ENCODE results near the gene AGTR1.

The AGTR1 gene

DNA sequence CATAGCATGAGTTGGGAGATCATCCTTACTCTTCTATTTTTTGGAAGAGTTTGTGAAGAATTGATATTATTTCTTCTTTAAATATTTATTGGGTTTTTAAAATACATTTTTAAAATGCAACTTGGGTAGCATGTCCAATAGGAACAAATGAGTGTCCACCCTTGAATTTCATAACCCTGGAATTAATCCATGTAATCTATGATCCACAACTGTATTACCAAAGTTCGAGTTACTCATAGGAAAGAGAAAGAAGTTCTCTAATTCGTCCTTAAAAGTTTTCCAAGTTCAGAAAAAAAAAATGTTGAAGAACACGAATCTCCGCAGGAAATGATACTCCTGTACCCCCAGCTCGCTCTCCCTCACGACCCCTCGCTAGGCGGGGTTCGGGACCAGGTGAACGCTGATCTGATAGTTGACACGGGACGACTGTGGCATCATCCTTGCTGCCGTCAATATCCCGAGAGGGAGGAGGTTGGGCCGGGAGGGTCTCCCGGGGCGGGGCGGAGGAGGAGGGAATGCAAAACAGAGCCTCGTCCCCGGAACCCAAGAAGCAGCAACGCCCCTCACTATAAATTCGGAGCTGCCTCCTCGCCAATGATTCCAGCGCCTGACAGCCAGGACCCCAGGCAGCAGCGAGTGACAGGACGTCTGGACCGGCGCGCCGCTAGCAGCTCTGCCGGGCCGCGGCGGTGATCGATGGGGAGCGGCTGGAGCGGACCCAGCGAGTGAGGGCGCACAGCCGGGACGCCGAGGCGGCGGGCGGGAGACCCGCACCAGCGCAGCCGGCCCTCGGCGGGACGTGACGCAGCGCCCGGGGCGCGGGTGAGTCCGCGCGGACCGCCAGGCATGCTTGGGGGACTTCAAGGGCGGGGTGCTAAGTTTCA lies at the start of gene AGTR1:
Gene AGTR1 (plus strand): TSS at position 598 of the 884 bp plus-strand sequence. CDS start 43,133 bp downstream, outside the sequence.
- H3K27ac ChIP-seq, result no peak within 1 kb of the TSS
- TF ChIP-seq, protein P1, sequence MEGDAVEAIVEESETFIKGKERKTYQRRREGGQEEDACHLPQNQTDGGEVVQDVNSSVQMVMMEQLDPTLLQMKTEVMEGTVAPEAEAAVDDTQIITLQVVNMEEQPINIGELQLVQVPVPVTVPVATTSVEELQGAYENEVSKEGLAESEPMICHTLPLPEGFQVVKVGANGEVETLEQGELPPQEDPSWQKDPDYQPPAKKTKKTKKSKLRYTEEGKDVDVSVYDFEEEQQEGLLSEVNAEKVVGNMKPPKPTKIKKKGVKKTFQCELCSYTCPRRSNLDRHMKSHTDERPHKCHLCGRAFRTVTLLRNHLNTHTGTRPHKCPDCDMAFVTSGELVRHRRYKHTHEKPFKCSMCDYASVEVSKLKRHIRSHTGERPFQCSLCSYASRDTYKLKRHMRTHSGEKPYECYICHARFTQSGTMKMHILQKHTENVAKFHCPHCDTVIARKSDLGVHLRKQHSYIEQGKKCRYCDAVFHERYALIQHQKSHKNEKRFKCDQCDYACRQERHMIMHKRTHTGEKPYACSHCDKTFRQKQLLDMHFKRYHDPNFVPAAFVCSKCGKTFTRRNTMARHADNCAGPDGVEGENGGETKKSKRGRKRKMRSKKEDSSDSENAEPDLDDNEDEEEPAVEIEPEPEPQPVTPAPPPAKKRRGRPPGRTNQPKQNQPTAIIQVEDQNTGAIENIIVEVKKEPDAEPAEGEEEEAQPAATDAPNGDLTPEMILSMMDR (conservative IDR thresholded peaks at IDR 0.05; ENCODE audit: low read depth), result no peak
- ChIA-PET CTCF (interaction anchor here (1.0 kb wide), 1 partner anchor 21 kb away, joined by 3 read pairs; no protein-coding TSS in a partner anchor), POLR2A (ENCODE audit: low non-redundant PET) (no interaction called here)
- DNase-seq (ENCODE audit: low spot score), result no peak

DNA sequence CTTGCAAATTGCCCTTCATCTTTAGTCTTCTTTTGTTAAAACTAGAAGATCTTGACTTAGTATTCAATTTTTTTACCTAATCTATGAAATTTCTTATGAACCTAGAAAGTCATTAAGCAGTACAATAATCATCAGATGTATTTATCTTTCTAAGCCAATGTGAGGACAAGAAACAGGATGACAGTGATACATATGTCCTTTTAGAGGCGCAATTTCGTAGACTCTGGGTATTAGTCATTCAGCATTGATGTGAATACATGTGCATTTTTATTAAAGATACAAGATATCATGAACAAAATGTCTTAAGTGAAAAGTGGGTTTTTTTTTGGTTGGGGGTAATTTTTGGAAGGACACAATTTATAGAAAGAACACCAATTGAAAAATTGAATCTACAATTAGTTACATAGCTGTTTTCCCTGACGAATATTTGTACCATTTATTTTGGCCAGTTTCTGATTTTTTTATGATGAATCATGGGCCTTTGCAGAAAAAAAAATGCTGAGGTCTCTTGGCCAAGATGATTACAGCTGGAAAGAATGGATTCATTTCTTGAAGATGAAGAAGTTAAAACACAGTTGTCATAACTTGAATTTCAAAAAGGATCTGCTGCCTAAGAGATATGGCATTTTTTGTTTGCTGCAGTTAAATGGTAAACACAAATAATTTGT lies 48.9 kb upstream of the AGTR1 start:
- DNase-seq (ENCODE audit: low spot score), result no peak
- no peak overlapping the region for H3K27ac ChIP-seq
- ChIA-PET POLR2A (ENCODE audit: low non-redundant PET) (no interaction called here), CTCF (interaction anchor here (1.1 kb wide), 1 partner anchor 24 kb away, joined by 7 read pairs; no protein-coding TSS in a partner anchor)
- TF ChIP-seq, protein P1 (conservative IDR thresholded peaks at IDR 0.05; ENCODE audit: low read depth), result no peak

GRCh38 chr3:148651549-148651948 lies 46.2 kb upstream of the AGTR1 start:
- CTCF ChIA-PET, result no interaction called here
- TF ChIP-seq, protein P1 (conservative IDR thresholded peaks at IDR 0.05; ENCODE audit: low read depth), result no peak
- POLR2A ChIA-PET (ENCODE audit: low non-redundant PET), result no interaction called here
- no peak overlapping the region for H3K27ac ChIP-seq
- DNase-seq (ENCODE audit: low spot score), result no peak

DNA sequence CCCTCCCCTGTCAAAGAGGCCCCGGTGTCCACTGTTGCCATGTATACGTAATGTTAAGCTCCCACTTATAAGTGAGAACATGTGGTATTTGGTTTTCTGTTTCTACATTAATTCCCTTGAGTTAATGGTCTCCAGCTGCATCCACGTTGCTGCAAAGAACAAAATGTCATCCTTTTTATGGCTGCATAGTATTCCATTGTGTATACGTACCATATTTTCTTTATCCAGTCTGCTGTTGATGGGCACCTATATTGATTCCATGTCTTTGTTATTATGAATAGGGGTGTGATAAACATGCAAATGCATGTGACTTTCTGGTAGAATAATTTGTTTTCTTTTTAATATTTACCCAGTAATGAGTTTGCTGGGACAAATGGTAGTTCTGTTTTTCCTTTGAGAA lies 43.3 kb upstream of the AGTR1 start:
- POLR2A ChIA-PET (ENCODE audit: low non-redundant PET), result no interaction called here
- TF ChIP-seq, protein P1 (conservative IDR thresholded peaks at IDR 0.05; ENCODE audit: low read depth), result no peak
- H3K27ac ChIP-seq, result no peak overlapping the region
- CTCF ChIA-PET, result no interaction called here
- no peak for DNase-seq (ENCODE audit: low spot score)

- POLR2A ChIA-PET (ENCODE audit: low non-redundant PET), result no interaction called here
- TF ChIP-seq, protein P1 (conservative IDR thresholded peaks at IDR 0.05; ENCODE audit: low read depth), result no peak
- H3K27ac ChIP-seq, result no peak overlapping the region
- no peak for DNase-seq (ENCODE audit: low spot score)
- CTCF ChIA-PET, result interaction anchor here (0.7 kb wide), 1 partner anchor 11 kb away, joined by 4 read pairs; no protein-coding TSS in a partner anchor
Observed at GRCh38 chr3:148657470-148657869, 40.2 kb upstream of the AGTR1 start.

GRCh38 chr3:148659512-148659911 lies 38.2 kb upstream of the AGTR1 start:
- POLR2A ChIA-PET (ENCODE audit: low non-redundant PET), result no interaction called here
- CTCF ChIA-PET, result no interaction called here

More at GRCh38 chr3:148659512-148659911, 38.2 kb upstream of the AGTR1 start:
- TF ChIP-seq, protein P1 (conservative IDR thresholded peaks at IDR 0.05; ENCODE audit: low read depth), result no peak
- H3K27ac ChIP-seq, result no peak overlapping the region
- DNase-seq (ENCODE audit: low spot score), result no peak

Measured in RWPE1 (cell line).